ENCODE measurements around the gene NHLRC2. TPM values are rescaled to one million over a fixed set of nuclear protein-coding genes. Genes with fewer than 3 reads are reported as not detected.
A peak's percentile ranks its signal among the peaks of the same experiment; 100 is the strongest.

Gene NHLRC2
- total RNA-seq, 1 donor from 2014 or later, result 43.6 TPM

- no peak overlapping the region for H3K4me3 Mint-ChIP-seq (ENCODE audit: low read depth)
- no peak for TF ChIP-seq CTCF (IDR thresholded peaks at IDR 0.05; ENCODE audit: unreplicated experiment)
- H3K9me3 Mint-ChIP-seq (ENCODE audit: low read depth), result peaks cover 26% of the 10 kb centered on the region
- H3K4me1 Mint-ChIP-seq (ENCODE audit: low read depth), result peaks cover 13% of the 10 kb centered on the region
- peaks cover 41% of the 10 kb centered on the region for H3K36me3 Mint-ChIP-seq (ENCODE audit: insufficient read depth)
- H3K27ac Mint-ChIP-seq, result no peak overlapping the region
- H3K27me3 Mint-ChIP-seq, result no peaks in the 10 kb centered on the region
- no peak for DNase-seq (ENCODE audit: low spot score, unreplicated experiment)
Measured at GRCh38 chr10:113872139-113873030, 17.9 kb downstream of the NHLRC2 start.

DNA sequence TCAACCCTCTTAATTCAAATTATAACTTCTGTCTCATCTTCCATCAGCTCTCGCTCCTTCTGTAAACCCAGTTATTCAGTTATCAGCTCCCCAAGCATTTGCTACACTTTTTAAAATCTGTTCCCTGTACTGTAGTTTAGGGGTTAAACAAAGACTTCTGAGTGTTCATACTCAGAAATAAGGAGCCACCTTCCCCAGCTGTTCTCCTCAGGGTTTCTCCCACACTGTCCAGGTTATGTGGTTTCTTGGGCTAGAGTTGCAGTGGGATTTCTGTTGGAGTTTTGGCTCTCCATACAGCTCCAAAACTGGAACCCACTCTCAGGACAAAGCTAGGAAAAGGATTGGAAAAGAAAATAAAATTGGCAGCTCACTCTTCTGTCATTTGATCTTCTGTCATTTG lies 20.8 kb downstream of the NHLRC2 start:
- H3K36me3 Mint-ChIP-seq (ENCODE audit: insufficient read depth), result peaks cover 33% of the 10 kb centered on the region
- H3K27me3 Mint-ChIP-seq, result no peaks in the 10 kb centered on the region
- peak overlapping the region; percentile 14 for H3K27ac Mint-ChIP-seq

DNA sequence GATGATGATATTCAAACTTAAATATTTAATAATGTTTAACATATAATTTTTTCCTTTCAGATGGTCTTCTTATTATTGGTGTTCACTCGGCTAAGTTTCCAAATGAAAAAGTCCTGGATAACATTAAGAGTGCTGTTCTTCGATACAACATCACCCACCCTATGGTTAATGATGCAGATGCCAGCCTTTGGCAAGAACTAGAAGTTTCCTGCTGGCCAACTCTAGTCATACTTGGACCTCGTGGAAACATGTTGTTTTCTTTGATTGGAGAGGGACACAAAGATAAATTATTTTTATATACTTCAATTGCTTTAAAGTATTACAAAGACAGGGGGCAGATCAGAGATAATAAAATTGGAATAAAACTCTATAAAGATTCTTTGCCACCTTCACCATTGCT lies 22.0 kb downstream of the NHLRC2 start:
- Mint-ChIP-seq H3K4me1 (ENCODE audit: low read depth) (peaks cover 13% of the 10 kb centered on the region), H3K9me3 (ENCODE audit: low read depth) (peaks cover 17% of the 10 kb centered on the region), H3K4me3 (ENCODE audit: low read depth) (no peak overlapping the region), H3K27me3 (no peaks in the 10 kb centered on the region), H3K36me3 (ENCODE audit: insufficient read depth) (peaks cover 27% of the 10 kb centered on the region), H3K27ac (no peak overlapping the region)
- no peak for TF ChIP-seq CTCF (IDR thresholded peaks at IDR 0.05; ENCODE audit: unreplicated experiment)
- no peak for DNase-seq (ENCODE audit: low spot score, unreplicated experiment)

More for the DNA sequence above, 20.8 kb downstream of the NHLRC2 start:
- peaks cover 13% of the 10 kb centered on the region for H3K4me1 Mint-ChIP-seq (ENCODE audit: low read depth)
- H3K4me3 Mint-ChIP-seq (ENCODE audit: low read depth), result no peak overlapping the region
- TF ChIP-seq CTCF (IDR thresholded peaks at IDR 0.05; ENCODE audit: unreplicated experiment), result no peak
- no peak for DNase-seq (ENCODE audit: low spot score, unreplicated experiment)
- peaks cover 21% of the 10 kb centered on the region for H3K9me3 Mint-ChIP-seq (ENCODE audit: low read depth)

GRCh38 chr10:113879691-113880090 lies 25.2 kb downstream of the NHLRC2 start:
- peaks cover 28% of the 10 kb centered on the region for H3K36me3 Mint-ChIP-seq (ENCODE audit: insufficient read depth)
- no peak overlapping the region for H3K27ac Mint-ChIP-seq

DNA sequence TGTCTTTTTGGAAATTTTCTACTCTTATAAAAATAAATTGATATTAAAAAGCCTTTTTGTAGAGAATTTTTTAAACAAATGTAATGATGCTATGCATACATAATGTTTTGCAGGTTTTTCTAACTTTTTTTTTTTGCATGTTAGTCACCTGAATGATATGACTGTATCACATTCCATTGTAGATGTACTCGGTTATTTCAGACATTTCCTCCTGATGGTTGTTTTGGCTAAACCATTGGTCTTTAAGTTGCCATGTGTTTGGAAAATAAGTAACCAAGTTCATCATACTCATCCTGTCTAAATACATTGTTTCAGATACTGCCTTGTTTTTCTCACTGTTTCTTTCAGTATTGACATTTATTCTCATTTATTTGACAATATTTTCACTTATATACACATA lies 25.8 kb downstream of the NHLRC2 start:
- no peaks in the 10 kb centered on the region for H3K27me3 Mint-ChIP-seq
- H3K4me3 Mint-ChIP-seq (ENCODE audit: low read depth), result no peak overlapping the region
- peaks cover 6% of the 10 kb centered on the region for H3K4me1 Mint-ChIP-seq (ENCODE audit: low read depth)
- no peak overlapping the region for H3K27ac Mint-ChIP-seq
- H3K9me3 Mint-ChIP-seq (ENCODE audit: low read depth), result peaks cover 4% of the 10 kb centered on the region
- no peak for TF ChIP-seq CTCF (IDR thresholded peaks at IDR 0.05; ENCODE audit: unreplicated experiment)
- H3K36me3 Mint-ChIP-seq (ENCODE audit: insufficient read depth), result peaks cover 30% of the 10 kb centered on the region
- no peak for DNase-seq (ENCODE audit: low spot score, unreplicated experiment)

More at GRCh38 chr10:113879691-113880090, 25.2 kb downstream of the NHLRC2 start:
- no peak for DNase-seq (ENCODE audit: low spot score, unreplicated experiment)
- Mint-ChIP-seq H3K4me1 (ENCODE audit: low read depth) (peaks cover 11% of the 10 kb centered on the region), H3K27me3 (no peaks in the 10 kb centered on the region), H3K9me3 (ENCODE audit: low read depth) (peaks cover 4% of the 10 kb centered on the region), H3K4me3 (ENCODE audit: low read depth) (no peak overlapping the region)
- no peak for TF ChIP-seq CTCF (IDR thresholded peaks at IDR 0.05; ENCODE audit: unreplicated experiment)
